GM23338 (cell line): ENCODE measurements around the gene DNAH9. TPM values are rescaled to one million over a fixed set of nuclear protein-coding genes. Genes with fewer than 3 reads are reported as not detected.

Experiments
- ATAC-seq: fragments of 200-7000 bp; cut with Tn5 transposase; 3 replicates; pipeline ENCODE4 v1.9.1; 2020
- DNase-seq: peaks from one replicate; pipeline ENCODE4 v3.0.0-alpha.2; 2015; ENCODE audit warnings: low spot score
- H2AFZ ChIP-seq: fragments of 200-600 bp; sonication (generic); 2 replicates; pipeline ENCODE4 v1.8.0; 2016; ENCODE audit warnings: antibody characterized with exemption, mild to moderate bottlenecking, moderate library complexity
- H3F3A ChIP-seq: fragments of 200-600 bp; sonication (generic); replicated peaks from 2 replicates; pipeline ENCODE4 v1.8.0; 2017; ENCODE audit warnings: antibody characterized with exemption, mixed run types, low read depth
- H3K27ac ChIP-seq: fragments of 200-600 bp; sonication (generic); 2 replicates; pipeline ENCODE4 v1.6.1; 2016; ENCODE audit warnings: low read depth
- H3K27me3 ChIP-seq: fragments of 200-600 bp; sonication (generic); 2 replicates; pipeline ENCODE4 v1.8.0; 2016; ENCODE audit warnings: mild to moderate bottlenecking, mixed run types, moderate library complexity; ENCODE audit not compliant: insufficient read depth
- H3K36me3 ChIP-seq: fragments of 200-600 bp; sonication (generic); 2 replicates; pipeline ENCODE4 v1.8.0; 2016; ENCODE audit warnings: mild to moderate bottlenecking; ENCODE audit not compliant: insufficient read depth
- H3K4me1 ChIP-seq: fragments of 200-600 bp; sonication (generic); 2 replicates; pipeline ENCODE4 v1.8.0; 2016; ENCODE audit warnings: mild to moderate bottlenecking, moderate library complexity; ENCODE audit not compliant: insufficient read depth
- H3K4me2 ChIP-seq: fragments of 200-600 bp; sonication (generic); 2 replicates; pipeline ENCODE4 v1.7.1; 2017; ENCODE audit warnings: mixed run types
- H3K4me3 ChIP-seq: fragments of 200-600 bp; sonication (generic); 2 replicates; pipeline ENCODE4 v1.6.1; 2016; ENCODE audit warnings: mixed run types
- H3K79me2 ChIP-seq: fragments of 200-600 bp; sonication (generic); replicated peaks from 2 replicates; pipeline ENCODE4 v1.8.0; 2017; ENCODE audit warnings: mild to moderate bottlenecking; ENCODE audit not compliant: insufficient read depth
- H3K9me2 ChIP-seq: fragments of 200-600 bp; sonication (generic); 2 replicates; pipeline ENCODE4 v1.8.0; 2017; ENCODE audit not compliant: insufficient read depth
- H4K20me1 ChIP-seq: fragments of 200-600 bp; sonication (generic); replicated peaks from 2 replicates; pipeline ENCODE4 v1.8.0; 2017; ENCODE audit warnings: mild to moderate bottlenecking; ENCODE audit not compliant: insufficient read depth
- H3K27ac Mint-ChIP-seq: 2 replicates; pipeline ENCODE4 v1.8.0; 2020; ENCODE audit warnings: inconsistent platforms, mild to moderate bottlenecking, moderate library complexity, mixed read lengths
- H3K27me3 Mint-ChIP-seq: 3 replicates; pipeline ENCODE4 v1.8.0; 2022; ENCODE audit warnings: low read depth, mild to moderate bottlenecking, moderate library complexity, mixed read lengths, inconsistent platforms; ENCODE audit not compliant: insufficient read depth, poor library complexity
- H3K36me3 Mint-ChIP-seq: 3 replicates; pipeline ENCODE4 v1.8.0; 2021; ENCODE audit warnings: low read depth, mild to moderate bottlenecking, inconsistent platforms, moderate library complexity, mixed read lengths
- H3K4me1 Mint-ChIP-seq: 3 replicates; pipeline ENCODE4 v1.8.0; 2020; ENCODE audit warnings: mild to moderate bottlenecking, inconsistent platforms, mixed read lengths
- H3K4me3 Mint-ChIP-seq: 3 replicates; pipeline ENCODE4 v1.8.0; 2021; ENCODE audit warnings: moderate library complexity, mild to moderate bottlenecking, inconsistent platforms, mixed read lengths
- H3K9me3 Mint-ChIP-seq: 3 replicates; pipeline ENCODE4 v1.8.0; 2020; ENCODE audit warnings: moderate library complexity, mild to moderate bottlenecking, inconsistent platforms, mixed read lengths
- CREB1 ChIP-seq: fragments of 250-450 bp; sonication (Bioruptor Pico); IDR thresholded peaks from 2 replicates; pipeline ENCODE4 v1.5.0; 2020; ENCODE audit warnings: low read depth, mild to moderate bottlenecking, moderate library complexity
- EZH2 ChIP-seq: fragments of 200-600 bp; sonication (generic); IDR thresholded peaks from one replicate; pipeline ENCODE4 v1.8.0; 2017; ENCODE audit warnings: antibody characterized with exemption, mild to moderate bottlenecking, low read depth; ENCODE audit not compliant: unreplicated experiment
- EZH2phosphoT487 ChIP-seq: fragments of 200-600 bp; sonication (generic); IDR thresholded peaks from one replicate; pipeline ENCODE4 v1.8.1; 2018; ENCODE audit warnings: antibody characterized with exemption; ENCODE audit not compliant: unreplicated experiment
- JUNB ChIP-seq: IDR thresholded peaks from one replicate; pipeline ENCODE4 v1.6.1; 2016; ENCODE audit warnings: antibody characterized with exemption; ENCODE audit not compliant: unreplicated experiment
- NANOG ChIP-seq: IDR thresholded peaks from 2 replicates; pipeline ENCODE4 v1.6.1; 2016; ENCODE audit warnings: antibody characterized with exemption, borderline replicate concordance
- POLR2AphosphoS5 ChIP-seq: IDR thresholded peaks from 2 replicates; pipeline ENCODE4 v1.6.1; 2016; ENCODE audit warnings: antibody characterized with exemption, low read depth
- STAT1 ChIP-seq: IDR thresholded peaks from one replicate; pipeline ENCODE4 v1.6.1; 2016; ENCODE audit warnings: antibody characterized with exemption; ENCODE audit not compliant: unreplicated experiment
- ZNF114 ChIP-seq: fragments of 250-450 bp; sonication (Bioruptor Pico); IDR thresholded peaks from 2 replicates; pipeline ENCODE4 v1.5.0; 2020; ENCODE audit warnings: mild to moderate bottlenecking, moderate library complexity
- ZNF331 ChIP-seq: fragments of 250-450 bp; sonication (Bioruptor Pico); IDR thresholded peaks from 2 replicates; pipeline ENCODE4 v1.5.0; 2020; ENCODE audit warnings: low read depth, mild to moderate bottlenecking, moderate library complexity
- polyA plus RNA-seq: library from polyadenylated mRNA; unstranded; fragments of >200 nt; fragmentation: Nextera tagmentation; extraction: Ambion mirVana; gene quantifications from 2 replicates; pipeline ENCODE4 v1.2.1, GENCODE V29; 2016
- total RNA-seq: library from RNA; depleted of rRNA; stranded (reverse); fragments of >200 nt; shearing (Covaris generic); gene quantifications from 2 replicates; pipeline ENCODE4 v1.2.3, GENCODE V29; 2014
- TF ChIP-seq, protein P1 (sequence below): fragments of 250-450 bp; sonication (Bioruptor Pico); IDR thresholded peaks from 2 replicates; pipeline ENCODE4 v1.5.0; 2020; ENCODE audit warnings: mild to moderate bottlenecking, moderate library complexity
- TF ChIP-seq, protein P2 (sequence below), 2 experiments: fragments of 200-600 bp in 1 of 2; sonication (generic) in 1 of 2; conservative IDR thresholded peaks; 2 replicates each; pipeline versions ENCODE4 v1.5.1 to v1.6.1; 2016 to 2017; ENCODE audit warnings: antibody characterized with exemption in 2 of 2, low read depth in 2 of 2, mild to moderate bottlenecking in 2 of 2, moderate library complexity in 1 of 2
- TF ChIP-seq, protein P3 (sequence below): IDR thresholded peaks from one replicate; pipeline ENCODE4 v1.6.1; 2018; ENCODE audit warnings: antibody characterized with exemption; ENCODE audit not compliant: unreplicated experiment
- TF ChIP-seq, protein P4 (sequence below): IDR thresholded peaks from 2 replicates; pipeline ENCODE4 v1.6.1; 2016; ENCODE audit warnings: antibody characterized with exemption

Gene DNAH9
- total and polyA plus RNA-seq, 2 experiments from 2014 or later = not detected

DNA sequence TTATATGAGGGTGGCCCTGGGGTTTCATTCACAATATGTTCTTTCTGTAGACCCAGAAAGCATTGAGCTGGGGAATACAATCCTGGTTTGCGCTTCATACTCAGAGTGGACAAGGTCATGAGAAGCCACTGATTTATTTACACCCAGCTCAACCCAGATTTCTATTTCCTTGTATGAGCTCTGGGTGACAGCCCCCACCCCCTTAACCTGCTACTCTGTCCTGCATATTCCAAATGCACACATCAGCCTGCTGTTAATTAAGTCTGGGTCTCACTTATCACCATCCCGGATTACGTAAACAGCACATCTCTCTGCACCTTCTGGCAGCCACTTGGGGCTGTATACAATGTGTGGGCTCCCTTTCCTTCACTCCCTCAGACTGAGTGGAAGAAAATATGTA, 102.4 kb downstream of the DNAH9 start (continued):
- TF ChIP-seq, protein P1, sequence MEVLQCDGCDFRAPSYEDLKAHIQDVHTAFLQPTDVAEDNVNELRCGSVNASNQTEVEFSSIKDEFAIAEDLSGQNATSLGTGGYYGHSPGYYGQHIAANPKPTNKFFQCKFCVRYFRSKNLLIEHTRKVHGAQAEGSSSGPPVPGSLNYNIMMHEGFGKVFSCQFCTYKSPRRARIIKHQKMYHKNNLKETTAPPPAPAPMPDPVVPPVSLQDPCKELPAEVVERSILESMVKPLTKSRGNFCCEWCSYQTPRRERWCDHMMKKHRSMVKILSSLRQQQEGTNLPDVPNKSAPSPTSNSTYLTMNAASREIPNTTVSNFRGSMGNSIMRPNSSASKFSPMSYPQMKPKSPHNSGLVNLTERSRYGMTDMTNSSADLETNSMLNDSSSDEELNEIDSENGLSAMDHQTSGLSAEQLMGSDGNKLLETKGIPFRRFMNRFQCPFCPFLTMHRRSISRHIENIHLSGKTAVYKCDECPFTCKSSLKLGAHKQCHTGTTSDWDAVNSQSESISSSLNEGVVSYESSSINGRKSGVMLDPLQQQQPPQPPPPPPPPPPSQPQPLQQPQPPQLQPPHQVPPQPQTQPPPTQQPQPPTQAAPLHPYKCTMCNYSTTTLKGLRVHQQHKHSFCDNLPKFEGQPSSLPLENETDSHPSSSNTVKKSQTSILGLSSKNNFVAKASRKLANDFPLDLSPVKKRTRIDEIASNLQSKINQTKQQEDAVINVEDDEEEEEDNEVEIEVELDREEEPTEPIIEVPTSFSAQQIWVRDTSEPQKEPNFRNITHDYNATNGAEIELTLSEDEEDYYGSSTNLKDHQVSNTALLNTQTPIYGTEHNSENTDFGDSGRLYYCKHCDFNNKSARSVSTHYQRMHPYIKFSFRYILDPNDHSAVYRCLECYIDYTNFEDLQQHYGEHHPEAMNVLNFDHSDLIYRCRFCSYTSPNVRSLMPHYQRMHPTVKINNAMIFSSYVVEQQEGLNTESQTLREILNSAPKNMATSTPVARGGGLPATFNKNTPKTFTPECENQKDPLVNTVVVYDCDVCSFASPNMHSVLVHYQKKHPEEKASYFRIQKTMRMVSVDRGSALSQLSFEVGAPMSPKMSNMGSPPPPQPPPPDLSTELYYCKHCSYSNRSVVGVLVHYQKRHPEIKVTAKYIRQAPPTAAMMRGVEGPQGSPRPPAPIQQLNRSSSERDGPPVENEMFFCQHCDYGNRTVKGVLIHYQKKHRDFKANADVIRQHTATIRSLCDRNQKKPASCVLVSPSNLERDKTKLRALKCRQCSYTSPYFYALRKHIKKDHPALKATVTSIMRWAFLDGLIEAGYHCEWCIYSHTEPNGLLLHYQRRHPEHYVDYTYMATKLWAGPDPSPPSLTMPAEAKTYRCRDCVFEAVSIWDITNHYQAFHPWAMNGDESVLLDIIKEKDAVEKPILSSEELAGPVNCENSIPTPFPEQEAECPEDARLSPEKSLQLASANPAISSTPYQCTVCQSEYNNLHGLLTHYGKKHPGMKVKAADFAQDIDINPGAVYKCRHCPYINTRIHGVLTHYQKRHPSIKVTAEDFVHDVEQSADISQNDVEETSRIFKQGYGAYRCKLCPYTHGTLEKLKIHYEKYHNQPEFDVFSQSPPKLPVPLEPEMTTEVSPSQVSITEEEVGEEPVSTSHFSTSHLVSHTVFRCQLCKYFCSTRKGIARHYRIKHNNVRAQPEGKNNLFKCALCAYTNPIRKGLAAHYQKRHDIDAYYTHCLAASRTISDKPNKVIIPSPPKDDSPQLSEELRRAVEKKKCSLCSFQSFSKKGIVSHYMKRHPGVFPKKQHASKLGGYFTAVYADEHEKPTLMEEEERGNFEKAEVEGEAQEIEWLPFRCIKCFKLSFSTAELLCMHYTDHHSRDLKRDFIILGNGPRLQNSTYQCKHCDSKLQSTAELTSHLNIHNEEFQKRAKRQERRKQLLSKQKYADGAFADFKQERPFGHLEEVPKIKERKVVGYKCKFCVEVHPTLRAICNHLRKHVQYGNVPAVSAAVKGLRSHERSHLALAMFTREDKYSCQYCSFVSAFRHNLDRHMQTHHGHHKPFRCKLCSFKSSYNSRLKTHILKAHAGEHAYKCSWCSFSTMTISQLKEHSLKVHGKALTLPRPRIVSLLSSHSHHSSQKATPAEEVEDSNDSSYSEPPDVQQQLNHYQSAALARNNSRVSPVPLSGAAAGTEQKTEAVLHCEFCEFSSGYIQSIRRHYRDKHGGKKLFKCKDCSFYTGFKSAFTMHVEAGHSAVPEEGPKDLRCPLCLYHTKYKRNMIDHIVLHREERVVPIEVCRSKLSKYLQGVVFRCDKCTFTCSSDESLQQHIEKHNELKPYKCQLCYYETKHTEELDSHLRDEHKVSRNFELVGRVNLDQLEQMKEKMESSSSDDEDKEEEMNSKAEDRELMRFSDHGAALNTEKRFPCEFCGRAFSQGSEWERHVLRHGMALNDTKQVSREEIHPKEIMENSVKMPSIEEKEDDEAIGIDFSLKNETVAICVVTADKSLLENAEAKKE (CRISPR knock-in tag) = no peak
- TF ChIP-seq CREB1 (no peak), ZNF114 (no peak)

DNA sequence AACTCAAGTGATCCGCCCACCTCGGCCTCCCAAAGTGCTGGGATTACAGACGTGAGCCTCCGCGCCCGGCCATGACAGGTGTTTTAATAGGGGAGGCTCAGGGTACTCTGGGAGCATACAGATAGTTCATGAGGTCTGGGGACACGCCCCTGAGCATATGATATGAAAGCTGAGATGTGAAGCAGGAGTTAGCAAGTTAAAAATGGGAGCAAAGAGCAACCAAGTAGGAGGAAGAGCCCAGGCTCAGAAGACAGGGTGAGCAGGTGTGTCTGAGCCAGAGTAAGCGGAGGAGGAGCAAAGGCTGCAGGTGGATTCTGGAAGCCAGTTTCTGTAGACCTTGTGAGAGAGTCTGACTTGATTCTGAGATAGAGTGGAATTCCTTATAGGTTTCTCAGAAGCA, 103.6 kb downstream of the DNAH9 start:
- Mint-ChIP-seq H3K4me3 (no peak overlapping the region), H3K27ac (no peak overlapping the region), H3K27me3 (peaks cover 12% of the 10 kb centered on the region), H3K36me3 (peaks cover 38% of the 10 kb centered on the region), H3K4me1 (no peaks in the 10 kb centered on the region), H3K9me3 (peaks cover 96% of the 10 kb centered on the region)
- Histone ChIP-seq H4K20me1 (no peaks in the 10 kb centered on the region), H3F3A (no peaks in the 10 kb centered on the region), H3K79me2 (no peaks in the 10 kb centered on the region), H3K27ac (no peak overlapping the region), H3K4me2 (no peak overlapping the region), H3K27me3 (no peaks in the 10 kb centered on the region), H3K4me1 (no peaks in the 10 kb centered on the region), H3K4me3 (no peak overlapping the region), H2AFZ (no peak overlapping the region), H3K9me2 (no peaks in the 10 kb centered on the region), H3K36me3 (peaks cover 5% of the 10 kb centered on the region; the same call in 1 of the 2 replicates)
- DNase-seq (no peak), ATAC-seq (no peak)
- TF ChIP-seq, protein P2, sequence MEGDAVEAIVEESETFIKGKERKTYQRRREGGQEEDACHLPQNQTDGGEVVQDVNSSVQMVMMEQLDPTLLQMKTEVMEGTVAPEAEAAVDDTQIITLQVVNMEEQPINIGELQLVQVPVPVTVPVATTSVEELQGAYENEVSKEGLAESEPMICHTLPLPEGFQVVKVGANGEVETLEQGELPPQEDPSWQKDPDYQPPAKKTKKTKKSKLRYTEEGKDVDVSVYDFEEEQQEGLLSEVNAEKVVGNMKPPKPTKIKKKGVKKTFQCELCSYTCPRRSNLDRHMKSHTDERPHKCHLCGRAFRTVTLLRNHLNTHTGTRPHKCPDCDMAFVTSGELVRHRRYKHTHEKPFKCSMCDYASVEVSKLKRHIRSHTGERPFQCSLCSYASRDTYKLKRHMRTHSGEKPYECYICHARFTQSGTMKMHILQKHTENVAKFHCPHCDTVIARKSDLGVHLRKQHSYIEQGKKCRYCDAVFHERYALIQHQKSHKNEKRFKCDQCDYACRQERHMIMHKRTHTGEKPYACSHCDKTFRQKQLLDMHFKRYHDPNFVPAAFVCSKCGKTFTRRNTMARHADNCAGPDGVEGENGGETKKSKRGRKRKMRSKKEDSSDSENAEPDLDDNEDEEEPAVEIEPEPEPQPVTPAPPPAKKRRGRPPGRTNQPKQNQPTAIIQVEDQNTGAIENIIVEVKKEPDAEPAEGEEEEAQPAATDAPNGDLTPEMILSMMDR (conservative IDR thresholded peaks at IDR 0.05; ENCODE audit: low read depth in 2 of 2) = no peak
- TF ChIP-seq CREB1 = no peak
- no peak for TF ChIP-seq STAT1
- TF ChIP-seq EZH2phosphoT487 = no peak
- no peak for TF ChIP-seq NANOG
- TF ChIP-seq POLR2AphosphoS5 = no peak
- no peak for TF ChIP-seq EZH2
- TF ChIP-seq ZNF331 (CRISPR knock-in tag) = no peak
- TF ChIP-seq, protein P3, sequence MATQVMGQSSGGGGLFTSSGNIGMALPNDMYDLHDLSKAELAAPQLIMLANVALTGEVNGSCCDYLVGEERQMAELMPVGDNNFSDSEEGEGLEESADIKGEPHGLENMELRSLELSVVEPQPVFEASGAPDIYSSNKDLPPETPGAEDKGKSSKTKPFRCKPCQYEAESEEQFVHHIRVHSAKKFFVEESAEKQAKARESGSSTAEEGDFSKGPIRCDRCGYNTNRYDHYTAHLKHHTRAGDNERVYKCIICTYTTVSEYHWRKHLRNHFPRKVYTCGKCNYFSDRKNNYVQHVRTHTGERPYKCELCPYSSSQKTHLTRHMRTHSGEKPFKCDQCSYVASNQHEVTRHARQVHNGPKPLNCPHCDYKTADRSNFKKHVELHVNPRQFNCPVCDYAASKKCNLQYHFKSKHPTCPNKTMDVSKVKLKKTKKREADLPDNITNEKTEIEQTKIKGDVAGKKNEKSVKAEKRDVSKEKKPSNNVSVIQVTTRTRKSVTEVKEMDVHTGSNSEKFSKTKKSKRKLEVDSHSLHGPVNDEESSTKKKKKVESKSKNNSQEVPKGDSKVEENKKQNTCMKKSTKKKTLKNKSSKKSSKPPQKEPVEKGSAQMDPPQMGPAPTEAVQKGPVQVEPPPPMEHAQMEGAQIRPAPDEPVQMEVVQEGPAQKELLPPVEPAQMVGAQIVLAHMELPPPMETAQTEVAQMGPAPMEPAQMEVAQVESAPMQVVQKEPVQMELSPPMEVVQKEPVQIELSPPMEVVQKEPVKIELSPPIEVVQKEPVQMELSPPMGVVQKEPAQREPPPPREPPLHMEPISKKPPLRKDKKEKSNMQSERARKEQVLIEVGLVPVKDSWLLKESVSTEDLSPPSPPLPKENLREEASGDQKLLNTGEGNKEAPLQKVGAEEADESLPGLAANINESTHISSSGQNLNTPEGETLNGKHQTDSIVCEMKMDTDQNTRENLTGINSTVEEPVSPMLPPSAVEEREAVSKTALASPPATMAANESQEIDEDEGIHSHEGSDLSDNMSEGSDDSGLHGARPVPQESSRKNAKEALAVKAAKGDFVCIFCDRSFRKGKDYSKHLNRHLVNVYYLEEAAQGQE = no peak
- TF ChIP-seq ZNF114 = no peak
- TF ChIP-seq, protein P4, sequence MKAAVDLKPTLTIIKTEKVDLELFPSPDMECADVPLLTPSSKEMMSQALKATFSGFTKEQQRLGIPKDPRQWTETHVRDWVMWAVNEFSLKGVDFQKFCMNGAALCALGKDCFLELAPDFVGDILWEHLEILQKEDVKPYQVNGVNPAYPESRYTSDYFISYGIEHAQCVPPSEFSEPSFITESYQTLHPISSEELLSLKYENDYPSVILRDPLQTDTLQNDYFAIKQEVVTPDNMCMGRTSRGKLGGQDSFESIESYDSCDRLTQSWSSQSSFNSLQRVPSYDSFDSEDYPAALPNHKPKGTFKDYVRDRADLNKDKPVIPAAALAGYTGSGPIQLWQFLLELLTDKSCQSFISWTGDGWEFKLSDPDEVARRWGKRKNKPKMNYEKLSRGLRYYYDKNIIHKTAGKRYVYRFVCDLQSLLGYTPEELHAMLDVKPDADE = no peak
- TF ChIP-seq JUNB = no peak
